Activated naive CD8-positive, alpha-beta T cell treated with anti-CD3 and anti-CD28 coated beads, Interleukin-2, amount 50 U/mL, for 16 hours (primary cell): ENCODE results near the gene LCORL.
"Not testable (repeated sequence)": the region's sequence is repeated elsewhere in the genome, so short reads cannot be mapped to it uniquely, and the experiment has no call there.

Experiments used
- DNase-seq: peaks from one replicate; pipeline ENCODE4 v3.0.0-alpha.2; 2020; ENCODE audit warnings: low read depth, low spot score

The LCORL gene

DNA sequence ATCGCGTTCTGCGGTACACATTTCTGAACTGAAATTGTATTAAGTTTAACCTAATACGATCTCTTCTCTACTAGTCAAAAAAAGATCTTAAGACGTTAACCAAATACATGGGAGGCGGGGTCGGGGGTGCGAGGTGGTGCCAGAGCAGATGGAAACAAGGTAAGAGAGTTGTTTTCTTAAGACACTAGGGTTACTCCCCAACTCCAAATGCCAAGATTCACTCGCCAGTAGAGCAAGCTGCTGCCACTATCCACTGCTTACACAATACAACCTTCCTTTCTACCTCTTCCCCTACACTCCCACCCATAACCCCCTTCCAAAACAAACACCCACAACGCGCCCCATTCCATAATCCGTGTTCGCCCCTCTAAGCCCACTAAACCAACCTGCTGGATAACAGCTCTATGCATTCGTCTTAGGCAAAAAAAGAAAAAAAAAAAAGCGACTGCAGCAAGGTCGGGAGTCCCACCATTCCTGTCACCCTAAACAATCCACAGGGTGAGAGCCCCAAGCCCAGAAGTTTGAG lies 1.3 kb downstream of the LCORL start:
- DNase-seq, result no peak

DNA sequence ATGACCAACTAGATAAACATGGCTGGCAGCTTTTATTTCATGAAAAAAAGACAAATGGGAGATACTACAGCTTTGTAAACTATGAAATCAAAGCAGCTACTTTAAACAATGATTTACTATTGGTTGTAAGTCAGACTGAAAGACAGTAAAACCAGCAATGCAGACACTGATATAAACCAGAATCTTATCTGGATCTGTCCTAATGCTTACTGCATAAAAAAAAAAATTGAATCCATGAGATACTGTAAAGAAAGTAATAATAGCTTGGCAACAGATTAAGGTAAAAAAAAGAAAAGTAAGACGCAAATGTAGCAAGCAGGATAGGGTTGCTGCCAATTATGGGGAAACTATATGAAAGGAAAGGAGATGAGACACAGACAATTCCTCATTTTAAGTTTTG lies 7.3 kb downstream of the LCORL start:
- no peak for DNase-seq

DNA sequence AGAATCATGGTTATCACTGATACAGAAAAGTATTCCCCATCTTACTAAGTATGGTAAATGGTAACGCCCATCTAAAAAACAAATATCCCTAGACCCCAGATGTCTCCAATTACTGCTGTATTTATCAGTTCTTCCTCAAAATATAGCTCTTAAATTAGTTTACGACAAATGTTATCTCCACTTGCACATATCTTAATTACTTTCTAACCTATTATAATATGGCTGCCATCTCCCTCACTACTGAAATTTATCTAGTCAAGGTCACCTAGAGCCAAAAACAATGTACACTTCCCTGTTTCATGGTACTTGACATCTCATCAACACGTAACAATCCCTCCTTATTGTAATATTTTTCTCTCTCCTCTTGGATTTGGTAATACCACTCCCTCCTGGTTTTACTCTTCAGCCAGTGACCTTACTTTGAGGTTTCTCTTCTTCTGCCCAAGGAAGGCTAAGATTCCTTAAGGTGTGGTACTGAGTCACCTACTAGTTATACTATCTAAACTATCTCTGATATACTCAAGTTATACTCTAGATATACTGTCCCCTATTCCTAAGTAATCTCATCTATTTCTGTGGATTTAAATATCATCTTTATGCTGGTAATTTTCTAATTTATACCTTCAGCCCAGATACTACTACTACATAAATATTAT lies 8.6 kb downstream of the LCORL start:
- DNase-seq, result no peak

DNA sequence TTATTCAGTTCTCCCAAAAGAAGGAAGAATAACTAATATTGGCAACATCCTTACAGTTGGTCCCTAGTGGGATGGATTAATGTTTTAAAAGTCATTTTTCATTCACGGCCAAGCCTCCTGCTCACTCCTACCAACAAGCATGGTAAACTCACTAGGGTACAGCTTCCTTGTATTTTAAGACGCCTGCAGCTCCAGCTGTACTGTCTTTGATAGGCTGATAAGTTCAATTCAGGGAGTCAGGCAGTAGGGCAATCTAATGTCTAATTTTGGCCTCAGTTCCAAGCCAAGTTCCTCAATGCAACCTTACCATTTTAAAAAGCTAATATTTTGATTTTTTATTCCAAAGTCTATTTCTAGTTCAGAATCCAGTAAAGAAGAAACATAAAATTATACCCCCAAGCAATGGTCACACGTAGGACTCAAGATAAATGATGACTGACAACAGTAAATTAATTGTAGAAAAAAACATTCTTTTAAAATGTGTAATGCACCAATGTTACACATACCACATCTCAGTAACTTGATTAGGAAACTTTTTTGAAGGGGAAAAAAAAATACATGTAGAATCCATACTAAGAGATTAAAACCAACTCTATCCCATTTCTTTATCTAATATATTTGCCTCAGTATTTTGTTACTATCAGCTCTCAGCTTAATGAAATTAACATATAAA lies 9.3 kb downstream of the LCORL start:
- DNase-seq, result no peak

DNA sequence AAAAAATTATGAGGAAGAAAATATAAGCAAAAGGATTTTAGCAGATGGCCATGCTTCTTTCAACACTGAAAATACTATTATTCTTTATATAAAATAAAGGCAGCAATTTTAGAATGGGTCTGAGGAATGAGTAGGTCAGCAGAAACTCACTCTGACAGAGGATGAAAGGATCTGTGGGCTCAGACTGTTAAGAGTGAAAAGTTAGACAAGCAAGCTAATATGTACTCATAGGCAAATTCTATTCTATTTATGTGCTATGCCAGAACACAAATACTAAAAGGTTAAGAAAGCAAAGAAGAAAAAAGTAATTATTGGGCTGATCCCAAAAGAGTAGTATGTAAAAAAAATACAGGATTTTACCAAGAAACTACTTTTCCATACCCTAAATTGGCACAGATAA lies 13.9 kb downstream of the LCORL start:
- no peak for DNase-seq

DNA sequence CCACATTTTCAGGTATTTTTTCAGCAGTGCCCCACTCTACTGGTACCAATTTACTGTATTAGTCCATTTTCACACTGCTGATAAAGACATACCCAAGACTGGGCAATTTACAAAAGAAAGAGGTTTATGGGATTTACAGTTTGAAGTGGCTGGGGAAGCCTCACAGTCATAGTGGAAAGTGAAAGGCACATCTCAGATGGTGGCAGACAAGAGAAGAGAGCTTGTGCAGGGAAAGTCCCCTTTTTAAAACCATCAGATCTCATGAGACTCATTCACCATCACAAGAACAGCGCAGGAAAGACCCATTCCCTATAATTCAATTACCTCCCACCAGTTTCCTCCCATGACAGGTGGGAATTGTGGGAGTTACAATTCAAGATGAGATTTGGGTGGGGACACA lies 15.1 kb downstream of the LCORL start:
- DNase-seq, result not testable (repeated sequence)

DNA sequence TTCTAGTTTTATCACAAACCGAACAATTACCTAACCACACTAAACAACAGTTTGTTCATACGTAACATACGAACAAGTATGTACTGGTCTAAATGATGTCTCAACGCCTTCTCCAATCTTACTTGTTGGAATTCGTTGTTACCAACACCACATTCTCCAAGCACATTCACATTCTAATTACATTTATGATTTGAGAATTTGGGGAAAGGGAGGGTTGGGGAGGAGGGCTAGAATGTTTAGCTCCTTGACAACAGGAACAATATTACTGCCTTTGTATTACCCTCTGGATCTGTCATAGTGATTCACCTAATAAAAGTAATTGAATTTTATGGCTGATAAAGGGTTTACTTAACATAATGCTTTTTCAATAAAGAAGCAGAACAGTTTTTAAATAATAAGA lies 24.4 kb downstream of the LCORL start:
- no peak for DNase-seq

DNA sequence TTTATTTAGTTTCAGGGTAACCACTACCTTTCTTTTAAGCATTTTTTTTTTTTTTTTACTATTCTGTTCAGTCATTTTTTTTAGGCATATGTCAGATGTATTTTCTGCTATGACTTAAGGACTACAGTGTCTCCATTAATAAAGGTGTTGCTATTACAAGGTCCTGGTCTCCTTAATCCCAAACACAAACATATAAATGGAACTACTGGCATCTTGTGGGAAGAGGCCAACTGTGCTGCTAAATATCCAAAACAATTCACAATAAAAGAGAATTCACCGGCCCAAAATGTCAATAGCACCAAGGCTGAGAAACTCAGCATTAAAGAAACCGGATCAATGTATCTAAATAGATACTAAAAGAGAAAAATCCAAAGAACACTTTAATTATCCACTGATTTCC lies 26.4 kb downstream of the LCORL start:
- no peak for DNase-seq

DNA sequence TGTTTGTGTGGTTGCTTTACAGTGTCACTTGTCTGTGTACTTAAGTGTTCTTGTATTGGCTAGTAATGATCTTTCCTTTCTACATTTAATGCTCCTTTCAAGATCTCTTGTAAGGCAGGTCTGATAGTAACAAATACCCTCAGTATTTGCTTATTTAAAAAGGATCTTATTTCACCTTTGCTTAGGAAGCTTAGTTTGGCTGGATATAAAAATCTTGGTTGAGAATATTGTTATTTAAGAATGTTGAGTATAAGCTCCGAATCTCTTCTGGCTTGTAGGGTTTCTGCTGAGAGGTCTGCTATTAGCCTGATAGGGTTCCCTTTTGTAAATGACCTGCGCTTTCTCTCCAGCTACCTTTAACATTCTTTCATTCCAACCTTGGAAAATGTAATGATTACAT lies 35.7 kb downstream of the LCORL start:
- no peak for DNase-seq

DNA sequence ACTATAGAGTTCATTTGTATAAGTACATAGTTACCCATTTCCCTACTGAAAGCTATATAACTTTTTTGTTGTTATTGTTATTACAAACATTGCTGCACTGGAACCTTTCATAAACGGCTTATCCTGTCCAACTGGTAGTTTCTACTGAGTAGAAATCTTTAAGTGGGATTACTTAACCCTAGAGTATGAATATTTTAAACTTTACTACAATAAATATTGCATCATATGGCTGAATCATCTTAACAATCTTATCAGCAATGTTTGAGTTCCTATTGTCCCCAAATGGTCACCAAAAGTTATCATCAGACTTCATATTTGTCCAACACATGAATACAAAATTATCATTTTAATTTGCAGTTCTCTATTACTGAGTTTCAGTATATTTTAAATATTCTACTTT lies 40.5 kb downstream of the LCORL start:
- DNase-seq, result no peak

DNA sequence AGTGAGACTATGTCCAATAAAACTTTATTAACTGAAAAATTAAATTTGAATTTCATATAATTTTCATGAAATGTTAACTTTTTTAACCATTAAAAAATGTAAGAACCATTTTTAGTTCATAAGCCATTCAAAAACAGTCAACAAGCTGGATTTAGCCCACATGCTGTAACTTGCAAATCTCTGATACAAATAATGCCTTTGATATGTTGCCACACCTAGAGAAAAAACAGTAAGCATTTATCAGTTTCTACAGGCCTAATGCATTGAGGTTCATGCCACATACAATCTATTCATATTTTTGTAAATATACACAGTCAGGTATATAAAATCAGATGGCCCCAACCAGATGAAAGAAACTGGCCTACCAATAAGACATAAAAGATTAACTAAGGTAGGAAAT lies 52.8 kb downstream of the LCORL start:
- no peak for DNase-seq

DNA sequence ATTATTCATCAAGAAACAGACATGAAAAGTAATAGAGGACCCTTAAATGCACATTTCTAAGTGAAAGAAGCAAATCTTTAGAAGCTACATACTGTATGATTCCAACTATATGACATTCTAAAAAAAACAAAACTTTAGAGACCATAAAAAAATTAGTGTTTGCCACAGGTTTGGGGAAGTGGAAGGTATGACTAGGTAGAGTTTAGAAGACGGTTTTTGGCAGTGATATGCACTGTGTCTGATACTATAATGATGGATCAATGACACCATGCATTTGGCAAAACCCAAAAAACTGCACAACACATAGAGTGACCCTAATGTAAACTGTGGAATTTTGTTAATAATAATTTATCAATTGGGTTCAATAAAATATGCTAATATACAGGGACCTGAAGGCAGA lies 54.5 kb downstream of the LCORL start:
- DNase-seq, result no peak

DNA sequence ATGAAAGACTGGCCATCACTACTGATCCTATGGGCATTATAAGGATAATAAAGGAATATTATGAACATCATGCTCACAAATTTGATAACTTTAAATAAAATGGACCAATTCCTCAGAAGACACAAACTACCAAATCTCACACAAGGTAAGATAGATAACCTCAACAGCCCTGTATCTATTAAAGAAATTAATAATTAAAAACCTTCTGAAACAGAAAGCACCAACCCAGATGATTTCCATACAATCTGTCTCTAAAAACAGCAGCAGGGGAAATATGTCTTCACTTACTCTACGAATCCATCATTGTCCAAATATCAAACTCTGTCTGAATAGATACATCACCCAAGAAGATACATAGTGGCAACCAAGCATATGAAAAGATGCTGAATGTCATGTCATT lies 55.2 kb downstream of the LCORL start:
- no peak for DNase-seq

DNA sequence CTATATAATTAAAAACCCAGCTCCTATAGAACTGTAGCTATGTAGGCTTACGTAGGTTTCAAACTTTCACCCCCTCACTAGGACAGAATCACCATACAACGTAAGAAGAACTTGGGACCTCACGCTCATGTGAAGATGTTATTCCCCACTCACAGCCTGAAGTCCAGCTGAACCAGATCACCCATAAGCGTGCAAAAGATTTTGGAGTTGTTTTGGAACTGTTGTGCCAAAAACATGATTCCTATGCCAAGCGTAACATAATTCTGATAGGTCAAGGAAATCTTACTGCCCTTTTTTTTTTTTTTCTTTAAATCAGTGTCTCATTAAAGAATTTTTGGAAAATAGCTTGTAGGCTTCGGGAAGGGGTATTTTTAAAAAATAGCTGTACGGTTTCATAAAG lies 57.0 kb downstream of the LCORL start:
- no peak for DNase-seq

DNA sequence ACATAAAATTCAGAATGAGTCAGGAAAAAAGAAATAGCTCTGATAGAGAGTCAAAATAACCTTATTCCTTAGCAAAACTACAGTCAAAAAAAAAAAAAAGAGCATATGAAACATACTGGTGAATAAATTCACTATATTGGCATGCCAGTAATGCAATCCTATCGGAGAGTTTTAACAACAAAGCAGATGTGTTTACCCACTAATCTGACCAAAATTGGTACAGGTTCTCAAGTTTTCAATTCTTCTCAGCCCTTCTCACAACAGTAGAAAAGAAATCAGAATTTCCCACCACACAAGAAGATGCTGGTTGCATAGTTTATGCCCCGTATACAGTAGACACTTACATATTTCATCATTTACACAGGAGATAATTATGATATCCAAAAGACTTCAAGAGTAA lies 59.4 kb downstream of the LCORL start:
- no peak for DNase-seq

DNA sequence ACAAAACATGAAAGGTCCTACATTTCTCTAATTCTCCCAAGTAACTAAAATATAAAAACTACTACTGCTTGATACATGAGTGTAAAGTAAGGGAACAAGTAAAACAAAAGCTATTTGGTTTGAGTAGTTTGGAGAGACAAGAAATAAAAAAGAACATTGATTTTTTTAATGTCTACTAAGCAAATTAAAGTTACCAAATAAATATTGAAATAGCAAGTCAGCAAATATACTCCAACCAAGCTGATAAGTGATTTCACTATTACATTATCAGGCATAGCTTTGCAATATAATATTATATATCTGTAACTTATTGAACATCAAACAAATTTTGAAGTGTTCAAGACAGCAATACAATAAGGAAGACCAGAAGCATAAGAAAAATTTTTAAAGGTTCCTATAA lies 60.3 kb downstream of the LCORL start:
- no peak for DNase-seq

DNA sequence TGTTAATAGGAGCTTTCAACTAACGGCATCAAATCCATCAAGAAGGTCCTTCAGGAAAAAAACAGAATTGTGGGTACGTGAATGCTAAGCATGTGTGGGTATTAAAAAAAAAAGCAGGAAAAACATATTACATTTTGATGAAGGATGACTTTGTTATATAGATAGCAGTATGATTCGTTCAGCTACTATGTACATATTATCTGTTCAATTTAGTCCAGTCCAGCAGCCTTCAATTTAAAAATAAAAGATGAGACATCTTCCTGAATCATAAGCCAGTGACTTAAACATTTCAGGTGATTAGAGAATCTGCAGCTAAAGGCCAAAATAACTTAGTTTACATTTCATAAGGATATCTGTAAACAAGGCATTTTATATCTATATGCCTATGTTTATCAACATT lies 63.4 kb downstream of the LCORL start:
- DNase-seq, result no peak

DNA sequence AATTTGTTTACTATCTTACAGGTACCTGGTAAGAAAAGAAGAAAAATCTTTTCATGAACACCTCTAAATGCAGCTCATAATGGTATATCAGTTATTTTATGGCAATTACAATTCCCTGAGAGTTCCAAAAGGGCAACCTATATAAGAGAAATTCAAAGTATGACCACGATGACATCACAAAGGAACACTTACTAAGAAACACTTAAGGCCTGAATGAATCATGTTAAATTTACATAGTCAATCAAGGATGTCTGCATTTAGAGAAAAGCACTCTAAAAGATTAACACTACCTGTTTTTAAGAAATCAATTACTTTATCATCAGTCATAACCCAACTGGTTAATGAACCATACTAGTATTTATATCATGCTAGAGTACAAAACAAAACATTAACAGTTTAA lies 63.9 kb downstream of the LCORL start:
- DNase-seq, result no peak

DNA sequence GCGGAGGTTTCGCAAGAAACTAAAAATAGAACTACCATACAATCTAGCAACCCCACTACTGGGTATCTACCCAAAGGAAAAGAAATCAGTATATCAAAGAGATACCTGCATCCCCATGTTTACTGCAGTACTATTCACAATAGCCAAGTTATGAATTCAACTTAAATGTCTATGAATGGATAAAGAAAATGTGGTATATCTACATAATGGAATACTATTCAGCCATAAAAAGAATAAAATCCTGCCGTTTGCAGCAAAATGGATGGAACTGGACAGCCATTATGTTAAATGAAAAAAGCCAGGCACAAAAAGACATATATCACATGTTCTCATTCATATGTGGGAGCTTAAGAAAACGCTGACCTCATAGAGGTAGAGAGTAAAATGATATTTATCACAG lies 65.3 kb downstream of the LCORL start:
- no peak for DNase-seq

DNA sequence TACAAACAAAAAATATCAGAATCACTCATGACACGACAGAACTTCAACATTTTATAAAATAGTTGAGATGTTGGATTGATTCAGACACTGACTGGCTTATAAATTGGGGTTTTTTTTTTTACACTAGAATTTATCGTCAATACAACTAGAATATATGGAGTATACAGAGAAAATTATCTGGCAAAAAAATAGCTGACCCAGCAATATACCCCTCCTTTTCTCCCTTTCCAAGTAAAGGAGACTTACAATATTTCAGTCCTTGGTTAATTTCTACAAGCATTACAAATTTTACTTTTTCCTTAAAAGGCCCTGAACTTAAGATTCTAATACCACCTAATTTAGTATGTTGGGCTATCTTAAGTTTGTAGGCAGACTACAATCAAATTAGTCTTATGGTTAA lies 76.3 kb downstream of the LCORL start:
- no peak for DNase-seq

DNA sequence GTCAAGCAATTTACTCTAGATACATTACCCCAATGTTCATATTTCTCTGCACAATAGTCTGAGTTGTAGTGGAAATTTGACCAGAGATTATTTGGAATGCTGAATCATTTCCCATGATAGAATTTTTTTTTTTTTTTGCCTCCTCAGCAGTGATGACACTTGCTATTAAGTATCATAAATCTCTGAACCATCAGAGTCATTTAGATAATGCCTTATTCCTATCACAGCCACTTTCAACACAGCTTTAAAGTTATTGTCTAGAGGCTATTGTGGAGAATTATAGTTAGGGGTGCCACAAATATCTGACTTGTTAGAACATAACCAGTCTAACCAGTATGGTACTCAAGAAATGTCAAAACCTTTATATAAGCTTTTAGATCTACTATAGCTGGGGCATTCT lies 79.8 kb downstream of the LCORL start:
- DNase-seq, result no peak

DNA sequence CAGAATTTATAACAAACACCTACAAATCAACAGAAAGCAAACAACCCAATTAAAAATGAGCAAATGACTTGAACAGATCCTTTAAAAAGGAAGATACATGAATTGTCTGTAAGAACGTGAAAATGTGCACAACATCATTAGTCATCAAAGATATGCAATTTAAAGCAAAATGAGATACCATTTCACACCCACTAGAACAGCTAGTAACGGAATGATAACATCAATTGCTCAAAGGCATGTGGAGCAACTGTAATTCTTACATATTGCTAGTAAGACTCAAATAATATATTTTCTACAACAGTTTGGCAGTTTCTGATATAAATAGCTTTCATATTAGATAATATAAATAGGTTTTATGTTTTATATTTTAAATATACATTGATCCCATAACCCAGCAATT lies 82.5 kb downstream of the LCORL start:
- no peak for DNase-seq

DNA sequence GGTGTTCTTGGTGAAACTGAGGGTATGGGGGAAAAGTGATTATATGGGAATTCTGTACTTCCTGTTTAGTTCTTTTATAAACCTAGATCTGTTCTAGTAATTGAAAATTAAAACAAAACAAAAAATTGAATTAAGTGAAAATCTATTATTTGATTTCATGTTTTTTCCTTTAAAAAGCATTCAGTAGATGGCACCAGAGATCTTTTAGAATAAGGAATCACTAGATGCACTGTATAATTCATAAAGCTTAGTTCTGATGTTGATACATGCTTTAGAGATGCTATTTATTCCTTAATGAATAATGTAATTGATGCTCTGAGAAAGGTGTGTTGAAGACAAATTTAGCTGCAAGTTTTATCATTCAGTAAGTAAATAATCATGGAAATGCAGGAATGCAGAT lies 87.3 kb downstream of the LCORL start:
- no peak for DNase-seq

DNA sequence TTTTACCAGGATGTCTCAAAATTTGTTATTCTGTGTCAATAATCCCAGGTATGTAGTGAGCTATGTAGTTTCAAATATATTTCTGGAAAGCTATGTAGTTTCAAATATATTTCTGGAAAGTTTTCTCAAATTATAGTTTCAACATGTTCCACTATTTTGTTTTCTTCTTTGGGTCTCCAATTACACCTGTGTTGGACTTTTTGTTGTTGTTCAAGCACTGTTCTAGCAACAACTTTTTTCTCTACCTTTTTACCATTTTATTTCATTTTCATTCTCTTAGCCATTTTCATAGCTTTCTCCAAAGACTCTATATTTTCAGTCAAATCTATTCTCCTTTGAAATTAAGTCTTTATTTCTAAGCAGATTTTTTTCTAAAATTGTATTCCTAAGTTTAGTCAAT lies 88.4 kb downstream of the LCORL start:
- DNase-seq, result no peak
